ENCODE data around the gene TMEM52. TPM values are rescaled to one million over a fixed set of nuclear protein-coding genes. Genes with fewer than 3 reads are reported as not detected.
"Not testable (repeated sequence)": the region's sequence is repeated elsewhere in the genome, so short reads cannot be mapped to it uniquely, and the experiment has no call there.

Gene TMEM52
- polyA plus RNA-seq, 3 donors = 1.1 to 1.4 (median 1.2) TPM

GRCh38 chr1:1889847-1890505 is 29.1 kb downstream of the TMEM52 start:
- peak in 1 of 11 donors; percentile 28 for DNase-seq (ENCODE audit: extremely low read depth in 1 of 11, low read depth in 9 of 11, low spot score in 4 of 11)

GRCh38 chr1:1889090-1889750 is 29.9 kb downstream of the TMEM52 start:
- DNase-seq (ENCODE audit: extremely low read depth in 1 of 11, low read depth in 9 of 11, low spot score in 4 of 11) = no peak

GRCh38 chr1:1883890-1884289 is 35.2 kb downstream of the TMEM52 start:
- not testable (repeated sequence) for DNase-seq (ENCODE audit: extremely low read depth in 1 of 11, low read depth in 9 of 11, low spot score in 4 of 11)

GRCh38 chr1:1883092-1883873 is 35.8 kb downstream of the TMEM52 start:
- no peak for DNase-seq (ENCODE audit: extremely low read depth in 1 of 11, low read depth in 9 of 11, low spot score in 4 of 11)

GRCh38 chr1:1881727-1882126 is 37.4 kb downstream of the TMEM52 start:
- no peak for DNase-seq (ENCODE audit: extremely low read depth in 1 of 11, low read depth in 9 of 11, low spot score in 4 of 11)

GRCh38 chr1:1880617-1881312 is 38.3 kb downstream of the TMEM52 start:
- DNase-seq (ENCODE audit: extremely low read depth in 1 of 11, low read depth in 9 of 11, low spot score in 4 of 11) = no peak

- no peak for DNase-seq (ENCODE audit: extremely low read depth in 1 of 11, low read depth in 9 of 11, low spot score in 4 of 11)
Measured at GRCh38 chr1:1879942-1880341, 39.1 kb downstream of the TMEM52 start.

GRCh38 chr1:1877865-1878436 is 41.1 kb downstream of the TMEM52 start:
- no peak for DNase-seq (ENCODE audit: extremely low read depth in 1 of 11, low read depth in 9 of 11, low spot score in 4 of 11)

GRCh38 chr1:1876335-1876930 is 42.6 kb downstream of the TMEM52 start:
- DNase-seq (ENCODE audit: extremely low read depth in 1 of 11, low read depth in 9 of 11, low spot score in 4 of 11) = no peak

GRCh38 chr1:1875932-1876331 is 43.1 kb downstream of the TMEM52 start:
- DNase-seq (ENCODE audit: extremely low read depth in 1 of 11, low read depth in 9 of 11, low spot score in 4 of 11) = no peak

- no peak for DNase-seq (ENCODE audit: extremely low read depth in 1 of 11, low read depth in 9 of 11, low spot score in 4 of 11)
Measured at GRCh38 chr1:1874901-1875300, 44.2 kb downstream of the TMEM52 start.

GRCh38 chr1:1873186-1873585 is 45.9 kb downstream of the TMEM52 start:
- DNase-seq (ENCODE audit: extremely low read depth in 1 of 11, low read depth in 9 of 11, low spot score in 4 of 11) = no peak

GRCh38 chr1:1872329-1872994 is 46.6 kb downstream of the TMEM52 start:
- DNase-seq (ENCODE audit: extremely low read depth in 1 of 11, low read depth in 9 of 11, low spot score in 4 of 11) = no peak

- DNase-seq (ENCODE audit: extremely low read depth in 1 of 11, low read depth in 9 of 11, low spot score in 4 of 11) = no peak
Measured at GRCh38 chr1:1869469-1869868, 49.6 kb downstream of the TMEM52 start.

All from renal cortex interstitium (tissue), 11 donors.